Stimulated activated CD8-positive, alpha-beta memory T cell treated with anti-CD3 and anti-CD28 coated beads, Interleukin-15, amount 100 ng/mL, for 24 hours (primary cell): ENCODE data around the gene GPATCH3.
A peak's percentile ranks its signal among the peaks of the same experiment; 100 is the strongest.
"Not testable (repeated sequence)": the region's sequence is repeated elsewhere in the genome, so short reads cannot be mapped to it uniquely, and the experiment has no call there.

Source experiments
- DNase-seq: peaks from one replicate; pipeline ENCODE4 v3.0.0-alpha.2; 2020; ENCODE audit warnings: low read depth

GPATCH3 gene

GRCh38 chr1:26913389-26913753 is 13.1 kb upstream of the GPATCH3 start:
- DNase-seq: no peak

- DNase-seq: no peak
Observed at GRCh38 chr1:26912147-26912490, 11.9 kb upstream of the GPATCH3 start.

GRCh38 chr1:26911399-26912146 is 11.3 kb upstream of the GPATCH3 start:
- DNase-seq: no peak

GRCh38 chr1:26910343-26911160 is 10.3 kb upstream of the GPATCH3 start:
- no peak for DNase-seq

GRCh38 chr1:26909951-26910342 is 9.7 kb upstream of the GPATCH3 start:
- DNase-seq: no peak

GRCh38 chr1:26907071-26907917 is 7.0 kb upstream of the GPATCH3 start:
- no peak for DNase-seq

- no peak for DNase-seq
Observed at GRCh38 chr1:26900815-26901511, 696 bp upstream of the GPATCH3 start.

- DNase-seq: no peak
Observed at GRCh38 chr1:26897351-26897750, 2.9 kb downstream of the GPATCH3 start.

- DNase-seq: no peak
Observed at GRCh38 chr1:26894263-26894662, 6.0 kb downstream of the GPATCH3 start.

GRCh38 chr1:26890467-26890796 is 9.8 kb downstream of the GPATCH3 start:
- DNase-seq: no peak

- DNase-seq: peak; percentile 54
Observed at GRCh38 chr1:26889551-26890466, 10.5 kb downstream of the GPATCH3 start, which contains the start of gene GPN2. Gene GPN2, minus strand, starts transcription at chr1:26890283. Its CDS starts 187 bp downstream, at chr1:26890096.

GRCh38 chr1:26888231-26888630 is 12.0 kb downstream of the GPATCH3 start:
- no peak for DNase-seq

- no peak for DNase-seq
Observed at GRCh38 chr1:26887125-26887524, 13.1 kb downstream of the GPATCH3 start.

GRCh38 chr1:26882696-26883463 is 17.4 kb downstream of the GPATCH3 start:
- DNase-seq: no peak

GRCh38 chr1:26881611-26882010 is 18.7 kb downstream of the GPATCH3 start:
- DNase-seq: not testable (repeated sequence)

- no peak for DNase-seq
Observed at GRCh38 chr1:26879793-26880192, 20.5 kb downstream of the GPATCH3 start.

GRCh38 chr1:26877326-26877725 is 22.9 kb downstream of the GPATCH3 start:
- no peak for DNase-seq

GRCh38 chr1:26874896-26875295 is 25.4 kb downstream of the GPATCH3 start:
- DNase-seq: no peak

- not testable (repeated sequence) for DNase-seq
Observed at GRCh38 chr1:26873097-26873496, 27.2 kb downstream of the GPATCH3 start.
